Left ventricle myocardium inferior (tissue), 1 donor: ENCODE measurements around the gene CNOT3. TPM values are rescaled to one million over a fixed set of nuclear protein-coding genes. Genes with fewer than 3 reads are reported as not detected.

Experiments
- DNase-seq: peaks from one replicate; pipeline ENCODE4 v3.0.0-alpha.2; 2020
- H3K27ac ChIP-seq: fragments of 200-600 bp; replicated peaks from 2 replicates; pipeline ENCODE4 v1.8.0; 2021
- H3K27me3 ChIP-seq: fragments of 200-600 bp; 2 replicates; pipeline ENCODE4 v1.8.0; 2021; ENCODE audit warnings: low read depth
- H3K36me3 ChIP-seq: fragments of 200-600 bp; 2 replicates; pipeline ENCODE4 v1.8.0; 2021
- H3K4me1 ChIP-seq: fragments of 200-600 bp; 2 replicates; pipeline ENCODE4 v1.8.0; 2021
- H3K4me3 ChIP-seq: fragments of 200-600 bp; 2 replicates; pipeline ENCODE4 v1.8.0; 2021; ENCODE audit warnings: mild to moderate bottlenecking, moderate library complexity
- H3K9me3 ChIP-seq: fragments of 200-600 bp; replicated peaks from 2 replicates; pipeline ENCODE4 v1.8.0; 2021
- intact Hi-C: fragments of 100-400 bp; cut with micrococcal nuclease; formaldehyde crosslinking; loops from one replicate; pipeline ENCODE4 v1.11.0; 2022
- total RNA-seq: library from RNA; stranded (reverse); fragmentation: NEBNext Ultra II Directional; extraction: Animal tissue kit (Norgen Biotek cat#: 25700); gene quantifications from one replicate; pipeline ENCODE4 v1.2.1, GENCODE V29; 2021
- TF ChIP-seq, protein P1 (sequence below): fragments of 200-600 bp; IDR thresholded peaks from 2 replicates; pipeline ENCODE4 v1.8.0; 2021; ENCODE audit warnings: antibody characterized with exemption, mild to moderate bottlenecking, borderline replicate concordance
- donor health status: DM: no; HTN: yes; CAD: no; lungs with severe emphysema.

The CNOT3 gene
- total RNA-seq, 1 donor from 2014 or later, result 19.5 TPM

DNA sequence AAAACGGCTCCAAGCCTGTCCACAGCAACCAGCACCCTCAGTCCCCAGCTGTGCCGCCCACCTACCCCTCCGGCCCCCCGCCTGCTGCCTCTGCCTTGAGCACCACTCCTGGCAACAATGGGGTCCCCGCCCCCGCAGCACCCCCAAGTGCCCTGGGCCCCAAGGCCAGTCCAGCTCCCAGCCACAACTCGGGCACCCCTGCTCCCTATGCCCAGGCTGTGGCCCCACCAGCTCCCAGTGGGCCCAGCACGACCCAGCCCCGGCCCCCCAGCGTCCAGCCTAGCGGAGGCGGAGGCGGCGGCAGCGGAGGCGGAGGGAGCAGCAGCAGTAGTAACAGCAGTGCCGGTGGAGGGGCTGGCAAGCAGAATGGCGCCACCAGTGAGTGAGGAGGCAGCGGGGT, 10.6 kb downstream of the CNOT3 start:
- H3K27me3 ChIP-seq, result no peaks in the 10 kb centered on the region
- intact Hi-C loops, result no loop called here
- H3K9me3 ChIP-seq, result no peaks in the 10 kb centered on the region
- peaks cover 98% of the 10 kb centered on the region for H3K36me3 ChIP-seq
- peak overlapping the region; percentile 62 for H3K27ac ChIP-seq
- H3K4me3 ChIP-seq, result no peak overlapping the region
- H3K4me1 ChIP-seq, result peaks cover 30% of the 10 kb centered on the region
- DNase-seq, result no peak
- TF ChIP-seq, protein P1, sequence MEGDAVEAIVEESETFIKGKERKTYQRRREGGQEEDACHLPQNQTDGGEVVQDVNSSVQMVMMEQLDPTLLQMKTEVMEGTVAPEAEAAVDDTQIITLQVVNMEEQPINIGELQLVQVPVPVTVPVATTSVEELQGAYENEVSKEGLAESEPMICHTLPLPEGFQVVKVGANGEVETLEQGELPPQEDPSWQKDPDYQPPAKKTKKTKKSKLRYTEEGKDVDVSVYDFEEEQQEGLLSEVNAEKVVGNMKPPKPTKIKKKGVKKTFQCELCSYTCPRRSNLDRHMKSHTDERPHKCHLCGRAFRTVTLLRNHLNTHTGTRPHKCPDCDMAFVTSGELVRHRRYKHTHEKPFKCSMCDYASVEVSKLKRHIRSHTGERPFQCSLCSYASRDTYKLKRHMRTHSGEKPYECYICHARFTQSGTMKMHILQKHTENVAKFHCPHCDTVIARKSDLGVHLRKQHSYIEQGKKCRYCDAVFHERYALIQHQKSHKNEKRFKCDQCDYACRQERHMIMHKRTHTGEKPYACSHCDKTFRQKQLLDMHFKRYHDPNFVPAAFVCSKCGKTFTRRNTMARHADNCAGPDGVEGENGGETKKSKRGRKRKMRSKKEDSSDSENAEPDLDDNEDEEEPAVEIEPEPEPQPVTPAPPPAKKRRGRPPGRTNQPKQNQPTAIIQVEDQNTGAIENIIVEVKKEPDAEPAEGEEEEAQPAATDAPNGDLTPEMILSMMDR, result no peak

DNA sequence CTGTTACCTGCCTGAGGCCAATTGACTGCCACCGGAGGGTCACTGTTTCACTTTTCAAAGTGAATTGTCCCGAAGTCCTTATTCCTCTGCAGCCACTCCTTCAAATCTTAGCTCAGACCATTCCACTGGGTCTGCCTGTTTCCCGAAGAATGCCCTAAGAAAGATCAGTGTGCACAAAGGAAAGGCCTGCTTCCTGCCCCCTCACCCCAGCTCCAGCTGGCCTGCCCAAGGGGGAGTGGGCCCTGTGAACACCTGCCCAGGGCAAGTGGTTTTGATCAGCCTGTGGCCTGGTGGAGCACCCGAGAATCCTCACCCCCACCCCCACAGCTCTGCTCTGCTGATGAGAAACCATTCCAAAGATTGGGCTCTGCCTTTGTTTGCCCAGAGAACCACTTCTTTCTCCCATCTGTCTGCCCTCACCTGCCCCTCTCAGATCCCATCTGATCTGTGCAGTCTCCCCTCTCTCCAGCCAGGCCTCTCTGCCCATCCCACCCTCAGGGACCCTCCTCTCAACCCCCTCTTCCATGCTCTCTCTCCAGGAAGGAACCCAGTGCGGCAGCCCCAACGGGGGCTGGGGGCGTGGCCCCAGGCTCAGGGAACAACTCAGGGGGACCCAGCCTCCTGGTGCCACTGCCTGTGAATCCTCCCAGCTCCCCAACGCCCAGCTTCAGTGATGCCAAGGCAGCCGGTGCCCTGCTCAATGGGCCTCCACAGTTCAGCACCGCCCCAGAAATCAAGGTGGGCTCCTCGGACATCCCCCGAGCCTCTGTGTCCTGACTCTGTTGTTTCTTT, 11.7 kb downstream of the CNOT3 start:
- H3K9me3 ChIP-seq, result no peaks in the 10 kb centered on the region
- H3K36me3 ChIP-seq, result peaks cover 98% of the 10 kb centered on the region
- H3K4me3 ChIP-seq, result no peak overlapping the region
- H3K4me1 ChIP-seq, result peaks cover 37% of the 10 kb centered on the region
- intact Hi-C loops, result no loop called here
- no peak for DNase-seq
- no peaks in the 10 kb centered on the region for H3K27me3 ChIP-seq
- no peak overlapping the region for H3K27ac ChIP-seq
- TF ChIP-seq, protein P1, result no peak

DNA sequence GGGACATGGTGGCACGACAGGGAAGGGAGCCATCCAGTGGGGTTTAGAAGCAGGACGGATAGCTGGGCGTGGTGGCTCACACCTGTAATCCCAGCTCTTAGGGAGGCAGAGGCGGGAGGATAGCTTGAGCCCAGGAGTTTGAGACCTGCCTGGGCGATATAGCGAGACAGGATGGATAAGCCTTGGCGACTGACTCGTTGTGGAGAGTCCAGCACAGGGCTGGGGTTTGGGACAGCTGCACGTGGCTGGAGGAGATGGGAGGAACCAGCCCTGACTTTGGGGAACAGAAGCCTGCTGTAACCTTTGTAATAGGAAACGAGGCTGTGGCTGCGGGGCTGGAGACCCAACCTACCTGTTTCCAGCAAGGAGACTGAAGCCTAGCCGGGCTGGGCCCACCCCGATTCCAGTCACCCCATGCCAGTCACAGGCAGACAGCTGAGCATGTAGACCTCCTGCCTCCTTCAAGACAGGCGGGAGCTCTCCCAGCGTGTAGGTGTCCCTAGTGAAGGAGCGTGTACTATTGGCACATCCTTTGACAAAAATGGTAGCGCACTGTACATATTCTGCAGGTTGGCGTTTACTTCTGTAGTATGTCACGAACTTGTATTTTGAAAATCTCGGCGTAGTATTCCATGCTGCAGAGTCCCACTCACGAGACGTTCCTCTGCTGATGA, 13.9 kb downstream of the CNOT3 start:
- H3K27me3 ChIP-seq, result no peaks in the 10 kb centered on the region
- peaks cover 30% of the 10 kb centered on the region for H3K4me1 ChIP-seq
- no peak overlapping the region for H3K27ac ChIP-seq
- TF ChIP-seq, protein P1, result no peak
- intact Hi-C loops, result no loop called here
- no peak overlapping the region for H3K4me3 ChIP-seq
- DNase-seq, result no peak
- H3K36me3 ChIP-seq, result peaks cover 98% of the 10 kb centered on the region
- H3K9me3 ChIP-seq, result no peaks in the 10 kb centered on the region

DNA sequence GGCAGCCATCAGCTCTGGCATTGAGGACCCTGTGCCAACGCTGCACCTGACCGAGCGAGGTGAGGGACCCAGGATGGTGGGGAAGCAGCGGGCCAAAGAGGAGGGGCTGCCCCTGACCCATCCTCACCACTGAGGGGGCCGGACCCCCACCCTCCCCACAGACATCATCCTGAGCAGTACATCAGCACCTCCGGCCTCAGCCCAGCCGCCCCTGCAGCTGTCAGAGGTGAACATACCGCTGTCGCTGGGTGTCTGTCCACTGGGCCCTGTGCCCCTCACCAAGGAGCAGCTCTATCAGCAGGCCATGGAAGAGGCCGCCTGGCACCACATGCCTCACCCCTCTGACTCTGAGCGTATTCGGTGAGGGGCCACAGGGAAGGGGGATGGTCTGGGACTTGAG, 14.7 kb downstream of the CNOT3 start:
- H3K4me3 ChIP-seq, result no peak overlapping the region
- no peak for DNase-seq
- intact Hi-C loops, result no loop called here
- no peak overlapping the region for H3K27ac ChIP-seq
- H3K36me3 ChIP-seq, result peaks cover 98% of the 10 kb centered on the region
- H3K9me3 ChIP-seq, result no peaks in the 10 kb centered on the region
- H3K4me1 ChIP-seq, result peaks cover 23% of the 10 kb centered on the region
- H3K27me3 ChIP-seq, result no peaks in the 10 kb centered on the region
- TF ChIP-seq, protein P1, result no peak

DNA sequence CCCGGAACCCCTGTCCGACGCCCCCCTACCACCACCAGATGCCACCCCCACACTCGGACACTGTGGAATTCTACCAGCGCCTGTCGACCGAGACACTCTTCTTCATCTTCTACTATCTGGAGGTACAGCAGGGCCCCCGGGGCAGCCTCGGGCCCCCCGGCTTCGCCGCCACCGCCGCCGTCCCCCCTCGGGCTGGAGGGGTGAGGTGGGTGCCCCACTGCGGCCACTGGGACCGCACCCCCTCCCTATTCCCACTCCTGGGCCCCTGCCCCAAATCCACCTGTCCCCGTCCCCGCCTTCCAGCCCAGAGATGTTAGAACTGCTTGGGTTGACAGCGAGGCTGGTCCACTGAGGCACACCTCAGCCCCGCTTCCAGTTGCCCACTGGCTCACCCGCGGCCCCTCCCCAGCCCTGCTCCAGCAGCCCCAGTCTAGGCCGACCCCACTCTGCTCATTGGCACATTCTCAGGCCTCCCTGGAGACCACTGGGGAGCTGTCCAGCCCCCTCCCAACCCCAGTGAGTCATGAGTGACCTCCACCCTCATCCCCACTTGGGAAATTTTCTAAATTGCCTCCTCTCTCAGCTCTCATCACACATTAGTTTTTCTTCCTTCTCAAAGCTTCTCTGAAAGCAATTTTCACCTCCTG, 15.4 kb downstream of the CNOT3 start:
- TF ChIP-seq, protein P1, result no peak
- H3K36me3 ChIP-seq, result peaks cover 100% of the 10 kb centered on the region
- no peak overlapping the region for H3K4me3 ChIP-seq
- intact Hi-C loops, result no loop called here
- H3K4me1 ChIP-seq, result peaks cover 18% of the 10 kb centered on the region
- DNase-seq, result no peak
- H3K27me3 ChIP-seq, result no peaks in the 10 kb centered on the region
- H3K9me3 ChIP-seq, result no peaks in the 10 kb centered on the region
- H3K27ac ChIP-seq, result peak overlapping the region; percentile 27
